IMR-90 (cell line): ENCODE data around the gene CASP9. TPM values are rescaled to one million over a fixed set of nuclear protein-coding genes. Genes with fewer than 3 reads are reported as not detected.
"Not testable (repeated sequence)": the region's sequence is repeated elsewhere in the genome, so short reads cannot be mapped to it uniquely, and the experiment has no call there.

Experiments
- ATAC-seq: fragments of 200-7000 bp; cut with Tn5 transposase; 2 replicates; pipeline ENCODE4 v1.9.1; 2020; ENCODE audit warnings: low read depth, mild to moderate bottlenecking, moderate library complexity
- BruUV-seq: library from RNA; stranded (reverse); fragments of 400-500 nt; replicated peaks from 2 replicates; lab custom pipeline; 2021; lab: Mats Ljungman, UMichigan
- CTCF ChIA-PET: fragments of 300-600 bp; formaldehyde crosslinking; extraction: SDS; loops from one replicate; lab custom pipeline; 2021; ENCODE audit warnings: antibody characterized with exemption; lab: Yijun Ruan, JAX
- POLR2A ChIA-PET: fragments of 300-600 bp; sonication (Branson Sonifier 250); formaldehyde crosslinking; loops from one replicate; lab custom pipeline; 2022; ENCODE audit warnings: antibody characterized with exemption; ENCODE audit not compliant: unreplicated experiment; lab: Charles Lee
- DNase-seq: peaks from one replicate; pipeline ENCODE4 v3.0.0; 2013
- H2AFZ ChIP-seq: replicated peaks from 2 replicates; pipeline ENCODE3; 2013; ENCODE audit warnings: low read length, mild to moderate bottlenecking; ENCODE audit not compliant: poor library complexity
- H2AK5ac ChIP-seq: 2 replicates; pipeline ENCODE4 v1.6.1; 2013; ENCODE audit warnings: low read depth, low read length, inconsistent platforms
- H2AK9ac ChIP-seq: replicated peaks from 2 replicates; pipeline ENCODE3; 2013; ENCODE audit warnings: mild to moderate bottlenecking, low read depth, low read length, moderate library complexity; ENCODE audit not compliant: poor library complexity
- H2BK120ac ChIP-seq: 2 replicates; pipeline ENCODE4 v1.6.1; 2013; ENCODE audit warnings: low read depth, low read length, inconsistent platforms
- H2BK15ac ChIP-seq: 3 replicates; pipeline ENCODE4 v1.6.1; 2013; ENCODE audit warnings: low read depth, low read length, inconsistent platforms
- H2BK20ac ChIP-seq: 2 replicates; pipeline ENCODE4 v1.6.1; 2013; ENCODE audit warnings: low read depth, mild to moderate bottlenecking, inconsistent platforms, low read length, moderate library complexity
- H2BK5ac ChIP-seq: 2 replicates; pipeline ENCODE4 v1.6.1; 2013; ENCODE audit warnings: mild to moderate bottlenecking, low read depth, low read length, inconsistent platforms; ENCODE audit not compliant: poor library complexity, severe bottlenecking
- H3K14ac ChIP-seq: replicated peaks from 2 replicates; pipeline ENCODE4 v1.6.1; 2013; ENCODE audit warnings: low read depth, low read length, inconsistent platforms
- H3K18ac ChIP-seq: 2 replicates; pipeline ENCODE4 v1.6.1; 2013; ENCODE audit warnings: low read depth, low read length, control low read depth
- H3K23ac ChIP-seq: 2 replicates; pipeline ENCODE4 v1.6.1; 2013; ENCODE audit warnings: low read depth, low read length, inconsistent platforms
- H3K27ac ChIP-seq: 2 replicates; pipeline ENCODE4 v1.5.1; 2013; ENCODE audit warnings: mild to moderate bottlenecking, control low read depth, low read length; ENCODE audit not compliant: insufficient read depth
- H3K27me3 ChIP-seq: 2 replicates; pipeline ENCODE4 v1.6.1; 2013; ENCODE audit warnings: low read length; ENCODE audit not compliant: control insufficient read depth, insufficient read depth
- H3K36me3 ChIP-seq: 2 replicates; pipeline ENCODE4 v1.6.1; 2013; ENCODE audit warnings: low read length, mixed read lengths; ENCODE audit not compliant: control insufficient read depth, insufficient read depth
- H3K4ac ChIP-seq: 2 replicates; pipeline ENCODE4 v1.6.1; 2013; ENCODE audit warnings: low read depth, low read length, inconsistent platforms
- H3K4me1 ChIP-seq: 2 replicates; pipeline ENCODE4 v1.6.1; 2013; ENCODE audit warnings: low read length, mixed read lengths; ENCODE audit not compliant: control insufficient read depth, insufficient read depth
- H3K4me2 ChIP-seq: 2 replicates; pipeline ENCODE4 v1.6.1; 2013; ENCODE audit warnings: low read depth, mild to moderate bottlenecking, control low read depth, low read length, moderate library complexity
- H3K4me3 ChIP-seq: 2 replicates; pipeline ENCODE4 v1.5.1; 2013; ENCODE audit warnings: low read depth, mild to moderate bottlenecking, control low read depth, low read length, moderate library complexity; ENCODE audit not compliant: insufficient read depth
- H3K56ac ChIP-seq: 2 replicates; pipeline ENCODE4 v1.6.1; 2013; ENCODE audit warnings: low read length, inconsistent platforms; ENCODE audit not compliant: insufficient read depth; ENCODE audit errors: extremely low read depth
- H3K79me1 ChIP-seq, 2 experiments: 2 replicates each; pipeline ENCODE4 v1.6.1; 2013; ENCODE audit warnings: low read length in 2 of 2, inconsistent platforms in 1 of 2, low read depth in 1 of 2
- H3K9ac ChIP-seq: 2 replicates; pipeline ENCODE4 v1.6.1; 2013; ENCODE audit warnings: low read depth, low read length, control low read depth
- H3K9me1 ChIP-seq: 2 replicates; pipeline ENCODE4 v1.6.1; 2013; ENCODE audit warnings: low read length, inconsistent platforms; ENCODE audit not compliant: insufficient read depth
- H3K9me3 ChIP-seq: 2 replicates; pipeline ENCODE4 v1.6.1; 2013; ENCODE audit warnings: low read length; ENCODE audit not compliant: control insufficient read depth, insufficient read depth
- H4K20me1 ChIP-seq: 2 replicates; pipeline ENCODE4 v1.6.1; 2013; ENCODE audit warnings: low read length, inconsistent platforms; ENCODE audit not compliant: insufficient read depth
- H4K5ac ChIP-seq: 2 replicates; pipeline ENCODE4 v1.6.1; 2013; ENCODE audit warnings: mild to moderate bottlenecking, low read depth, low read length, control low read depth
- H4K8ac ChIP-seq, 2 experiments: 2 replicates each; pipeline ENCODE4 v1.6.1; 2013; ENCODE audit warnings: low read depth in 2 of 2, low read length in 2 of 2, control low read depth in 1 of 2, inconsistent platforms in 1 of 2
- H4K91ac ChIP-seq: 2 replicates; pipeline ENCODE4 v1.6.1; 2013; ENCODE audit warnings: low read depth, low read length, inconsistent platforms; ENCODE audit not compliant: insufficient read depth
- CHD1 ChIP-seq: IDR thresholded peaks from 2 replicates; pipeline ENCODE4 v1.6.1; 2012; ENCODE audit warnings: low read depth, low read length, improper control_type of control experiment
- CTCF ChIP-seq: conservative IDR thresholded peaks from 2 replicates; pipeline ENCODE4 v1.5.1; 2012; ENCODE audit warnings: mild to moderate bottlenecking, low read depth, low read length, improper control_type of control experiment
- MAZ ChIP-seq: IDR thresholded peaks from 2 replicates; pipeline ENCODE4 v1.6.1; 2012; ENCODE audit warnings: low read depth, mild to moderate bottlenecking, low read length, improper control_type of control experiment, moderate library complexity, borderline replicate concordance
- RCOR1 ChIP-seq: IDR thresholded peaks from 2 replicates; pipeline ENCODE4 v1.6.1; 2012; ENCODE audit warnings: mild to moderate bottlenecking, low read length, improper control_type of control experiment; ENCODE audit not compliant: insufficient replicate concordance
- USF2 ChIP-seq: fragments of 150-350 bp; IDR thresholded peaks from 2 replicates; pipeline ENCODE4 v1.6.1; 2017; ENCODE audit warnings: mild to moderate bottlenecking, antibody characterized with exemption, low read length, low read depth
- WGBS, 2 experiments: methylation state at CpG; one replicate each; pipeline versions ENCODE4 v1.1.5 to v1.1.7; 2013; ENCODE audit warnings: missing lambda C conversion rate in 2 of 2; ENCODE audit not compliant: insufficient read length in 1 of 2; ENCODE audit errors: extremely low coverage in 2 of 2; 5-methylcytosine and 5-hydroxymethylcytosine counted together
- dilution Hi-C: fragments of 300-500 bp; cut with HindIII; formaldehyde crosslinking; loops from one replicate; pipeline ENCODE4 v1.14.3; 2018; ENCODE audit warnings: low sequenced_read_pairs; ENCODE audit not compliant: unreplicated experiment
- in situ Hi-C: fragments of 300-500 bp; cut with MboI; formaldehyde crosslinking; loops from 3 replicates; pipeline ENCODE4 v1.14.3; 2019; ENCODE audit warnings: low sequenced_read_pairs, inconsistent platforms, mixed read lengths
- intact Hi-C: fragments of 100-400 bp; cut with micrococcal nuclease; formaldehyde crosslinking; loops from 2 replicates; pipeline ENCODE4 v1.10.0; 2022
- polyA plus RNA-seq, 3 experiments: library from polyadenylated mRNA; depleted of rRNA; stranded (reverse); fragments of >200 nt; gene quantifications; 2 replicates each; pipeline ENCODE4 v1.2.3, GENCODE V29; 2012; ENCODE audit warnings: low replicate concordance in 1 of 3
- total RNA-seq: library from RNA; depleted of rRNA; stranded (reverse); fragments of >200 nt; gene quantifications from 2 replicates; pipeline ENCODE4 v1.2.3, GENCODE V29; 2012

CASP9 gene
- total and polyA plus RNA-seq, 2 of the 4 experiments (the other 2 are of a cell fraction) = 7.0 to 8.3 TPM

- 89% methylated on average over 4 of the region's 6 CpGs; no CpG with 5 or more reads in 1 of the 2 experiments for WGBS, 2 experiments
- POLR2A ChIA-PET = no interaction called here
- dilution Hi-C loops = no loop called here
- Histone ChIP-seq H3K79me1 (no peaks in the 10 kb centered on the region), H3K18ac (no peak overlapping the region), H3K4me1 (no peaks in the 10 kb centered on the region), H2AFZ (no peak overlapping the region), H4K5ac (no peak overlapping the region), H3K27ac (no peak overlapping the region), H3K4me3 (no peak overlapping the region), H3K36me3 (no peaks in the 10 kb centered on the region), H3K27me3 (no peaks in the 10 kb centered on the region), H4K8ac (no peak overlapping the region), H3K4me2 (no peak overlapping the region), H4K91ac (no peak overlapping the region), H4K20me1 (no peaks in the 10 kb centered on the region), H2BK5ac (no peak overlapping the region), H3K56ac (no peak overlapping the region), H3K9me3 (no peaks in the 10 kb centered on the region), H2AK5ac (no peak overlapping the region), H2AK9ac (no peak overlapping the region), H2BK15ac (no peak overlapping the region), H3K9ac (no peak overlapping the region), H3K4ac (no peak overlapping the region), H2BK120ac (no peak overlapping the region), H3K9me1 (no peaks in the 10 kb centered on the region), H3K14ac (no peak overlapping the region), H3K23ac (no peak overlapping the region), H2BK20ac (no peak overlapping the region)
- intact Hi-C loops = no loop called here
- in situ Hi-C loops = no loop called here
- BruUV-seq = no TSS peak
- no peak for TF ChIP-seq CHD1
- TF ChIP-seq CTCF = no peak
- TF ChIP-seq MAZ = no peak
- TF ChIP-seq RCOR1 = no peak
- no peak for TF ChIP-seq USF2
- DNase-seq = no peak
- CTCF ChIA-PET = no interaction called here
- ATAC-seq = no peak
Observed at GRCh38 chr1:15485636-15486035, 38.4 kb downstream of the CASP9 start.

GRCh38 chr1:15484443-15484842, 39.6 kb downstream of the CASP9 start:
- BruUV-seq, ATAC-seq, H3K18ac ChIP-seq, H3K4me1 ChIP-seq, H2BK20ac ChIP-seq, H4K91ac ChIP-seq, DNase-seq, H4K20me1 ChIP-seq, H3K9me1 ChIP-seq, H3K4me2 ChIP-seq, H2BK5ac ChIP-seq, H3K4ac ChIP-seq, H3K9me3 ChIP-seq, H2AFZ ChIP-seq, dilution Hi-C loops, H3K14ac ChIP-seq, H2BK15ac ChIP-seq, H3K23ac ChIP-seq, CTCF ChIA-PET, H3K9ac ChIP-seq, H3K36me3 ChIP-seq, H2AK9ac ChIP-seq, H4K8ac ChIP-seq, POLR2A ChIA-PET, intact Hi-C loops, H3K56ac ChIP-seq, H3K4me3 ChIP-seq, H4K5ac ChIP-seq, H2BK120ac ChIP-seq, in situ Hi-C loops, H2AK5ac ChIP-seq, H3K27ac ChIP-seq, H3K79me1 ChIP-seq, H3K27me3 ChIP-seq: not testable (repeated sequence)
- WGBS, 2 experiments = no CpG with 5 or more reads among the region's 6 CpGs
